Endothelial cell of hepatic sinusoid (primary cell): ENCODE results near the gene GATA6.

Experiments
- in situ Hi-C: cut with HindIII; loops from 2 replicates; pipeline ENCODE4 v1.10.0; 2017; ENCODE audit warnings: low sequenced_read_pairs

Gene GATA6

DNA sequence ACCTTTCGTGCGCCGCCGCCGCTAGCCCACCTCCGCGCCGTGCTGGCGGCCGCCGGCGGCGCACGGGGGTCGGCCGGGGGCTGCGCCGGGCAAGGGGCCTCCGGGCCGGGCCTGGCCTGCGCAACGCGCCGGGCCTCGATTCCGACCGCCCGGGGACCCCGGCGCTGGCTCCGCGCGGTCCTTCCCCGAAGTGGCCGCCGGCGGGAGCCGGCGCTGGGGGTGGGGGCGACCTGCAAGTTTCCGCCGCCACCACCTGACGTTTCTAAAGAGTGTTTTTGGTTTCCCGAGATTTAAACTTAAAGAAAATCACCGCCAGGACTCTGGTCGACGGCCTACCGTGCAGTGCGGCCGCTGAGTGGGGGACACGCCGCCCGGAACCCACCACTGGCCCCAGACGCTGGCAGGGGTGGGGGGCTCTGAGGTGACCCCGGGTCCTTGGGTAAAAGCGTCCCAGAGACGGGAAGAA is 3.8 kb upstream of the GATA6 start:
- in situ Hi-C loops = no loop called here

- in situ Hi-C loops = no loop called here
Observed at GRCh38 chr18:22166069-22166950, 3.1 kb upstream of the GATA6 start.

- in situ Hi-C loops = no loop called here
Observed at GRCh38 chr18:22167091-22167470, 2.3 kb upstream of the GATA6 start.

GRCh38 chr18:22167471-22168241 is 1.7 kb upstream of the GATA6 start:
- in situ Hi-C loops = no loop called here

DNA sequence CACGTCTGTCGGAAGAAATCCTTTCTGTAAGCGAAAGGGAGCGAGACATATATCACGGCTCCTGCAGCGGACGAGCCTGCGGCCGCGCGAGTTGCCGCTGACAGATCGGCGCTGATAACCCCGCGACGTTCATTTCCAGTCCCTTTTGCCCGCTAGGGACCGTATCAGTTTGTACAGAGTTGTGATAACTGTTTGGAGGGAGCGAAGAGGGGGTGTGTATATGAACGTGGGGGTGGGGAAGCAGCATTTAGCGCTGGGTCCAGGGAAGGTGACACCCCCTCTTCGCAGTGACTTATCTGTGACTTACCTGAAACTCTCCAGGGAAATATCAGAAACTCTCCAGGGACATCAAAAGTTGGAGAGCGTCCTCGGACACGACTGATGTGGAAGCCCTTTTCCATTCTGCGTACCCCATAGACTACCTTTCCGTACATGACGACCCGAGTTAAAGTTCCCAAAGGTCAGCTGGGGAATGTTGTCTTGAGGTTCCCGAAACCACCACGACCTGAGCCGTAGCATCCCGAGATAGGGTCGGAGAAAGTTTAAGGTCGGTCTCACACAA is 948 bp upstream of the GATA6 start:
- in situ Hi-C loops = no loop called here

DNA sequence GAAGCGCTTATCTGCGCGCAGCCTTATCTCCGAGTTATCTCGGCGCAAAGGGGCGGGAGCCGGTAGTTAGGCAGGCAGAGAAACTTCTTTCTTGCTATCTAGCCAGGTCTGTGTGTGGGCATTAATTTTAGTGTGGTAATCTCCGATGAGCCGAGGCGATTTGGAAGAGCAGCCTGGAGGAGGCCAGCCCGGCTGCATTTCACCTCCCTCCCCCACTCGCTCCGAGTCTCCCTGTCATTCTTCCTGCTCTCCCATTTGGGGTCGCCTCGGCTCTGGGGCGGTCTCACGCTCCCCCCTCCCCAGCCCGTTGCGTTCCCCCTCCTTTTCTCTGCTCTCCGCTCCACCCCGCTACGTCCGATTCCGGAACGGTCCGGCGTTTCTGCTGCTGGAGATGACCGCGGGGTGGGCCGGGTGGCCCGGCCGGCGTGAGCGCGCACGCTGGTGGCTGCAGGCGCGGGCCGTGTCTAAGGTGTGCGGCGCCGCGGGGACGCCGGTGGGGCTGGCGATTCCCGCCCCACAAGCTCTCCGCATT is 566 bp downstream of the GATA6 start:
- in situ Hi-C loops = no loop called here

DNA sequence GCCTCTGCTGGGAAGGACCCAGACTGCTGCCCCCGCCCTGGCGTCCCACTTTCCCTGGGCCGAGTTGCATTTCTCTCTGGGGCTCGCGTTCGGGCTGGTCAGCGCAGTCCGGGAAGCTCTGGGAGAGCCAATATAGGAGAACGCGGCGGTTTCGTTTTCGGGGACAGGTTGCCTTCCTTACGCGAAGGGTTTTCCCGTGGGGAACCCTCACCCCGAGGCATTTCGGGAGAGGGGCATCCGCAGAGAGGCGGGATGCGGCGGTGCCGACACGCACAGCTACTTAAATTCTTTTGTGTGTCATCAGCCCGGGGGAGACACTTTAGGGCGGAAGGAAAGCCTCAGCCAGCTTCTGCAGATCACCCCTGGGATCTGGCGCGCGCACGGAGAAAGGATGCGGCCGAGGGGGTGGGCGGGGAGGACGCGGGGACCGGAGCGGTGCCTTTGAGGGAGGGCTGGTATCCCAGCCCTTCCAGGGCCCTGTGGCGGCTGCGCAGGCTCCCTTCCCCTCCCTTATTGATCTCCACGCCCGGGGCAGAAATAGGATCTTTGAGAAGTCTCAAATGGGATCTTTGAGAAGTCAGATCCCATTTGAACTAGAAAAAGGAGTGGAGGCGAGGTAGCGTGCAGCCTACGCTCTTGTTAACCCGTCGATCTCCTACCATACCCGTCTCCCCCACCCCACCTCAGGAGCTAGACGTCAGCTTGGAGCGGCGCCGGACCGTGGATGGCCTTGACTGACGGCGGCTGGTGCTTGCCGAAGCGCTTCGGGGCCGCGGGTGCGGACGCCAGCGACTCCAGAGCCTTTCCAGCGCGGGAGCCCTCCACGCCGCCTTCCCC is 1.2 kb downstream of the GATA6 start:
- in situ Hi-C loops = no loop called here

GRCh38 chr18:22171258-22172119 is 2.1 kb downstream of the GATA6 start:
- in situ Hi-C loops = no loop called here

DNA sequence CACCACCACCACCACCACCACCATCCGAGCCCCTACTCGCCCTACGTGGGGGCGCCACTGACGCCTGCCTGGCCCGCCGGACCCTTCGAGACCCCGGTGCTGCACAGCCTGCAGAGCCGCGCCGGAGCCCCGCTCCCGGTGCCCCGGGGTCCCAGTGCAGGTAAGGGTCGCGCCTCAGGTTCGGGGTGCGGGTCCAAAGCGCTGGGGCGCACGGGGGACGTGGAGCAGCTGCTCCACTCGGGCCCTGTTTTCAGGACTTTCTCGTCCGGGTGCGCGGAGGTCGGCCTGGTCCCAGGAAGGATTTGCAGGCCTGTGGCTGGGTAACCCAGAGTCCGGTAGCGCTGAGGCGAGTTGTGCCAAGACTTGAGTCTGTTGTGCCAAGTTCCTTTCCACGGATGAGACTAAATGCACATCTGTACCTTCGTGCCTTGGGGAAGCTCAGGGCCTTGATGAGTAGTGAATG is 2.8 kb downstream of the GATA6 start:
- in situ Hi-C loops = no loop called here

GRCh38 chr18:22172594-22173049 is 3.2 kb downstream of the GATA6 start:
- in situ Hi-C loops = no loop called here

GRCh38 chr18:22173221-22173927 is 4.0 kb downstream of the GATA6 start:
- in situ Hi-C loops = no loop called here

- in situ Hi-C loops = no loop called here
Observed at GRCh38 chr18:22173928-22174301, 4.5 kb downstream of the GATA6 start.

GRCh38 chr18:22174341-22175145 is 5.2 kb downstream of the GATA6 start:
- in situ Hi-C loops = loop anchor here (5.0 kb wide), 1 partner anchor 388 kb away; no protein-coding TSS in a partner anchor

DNA sequence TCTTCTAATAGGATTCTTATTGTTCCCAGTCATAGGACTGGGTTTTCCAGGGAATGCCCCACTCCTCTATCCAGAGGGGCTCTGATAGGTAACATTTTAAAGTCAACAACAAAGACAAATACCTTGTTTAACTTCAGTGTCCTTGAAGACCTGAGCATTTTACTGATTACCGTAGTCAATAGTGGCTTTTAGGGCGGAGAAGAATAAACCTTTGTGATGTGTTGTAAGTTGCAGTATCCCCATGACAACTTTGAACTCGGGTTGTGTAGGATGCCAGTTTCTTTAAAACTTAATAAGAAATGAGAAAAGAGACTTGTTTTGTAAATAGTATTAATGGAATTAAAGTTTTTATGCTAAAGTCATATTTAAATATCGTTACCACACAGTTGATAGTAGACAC is 6.0 kb downstream of the GATA6 start:
- in situ Hi-C loops = loop anchor here (5.0 kb wide), 1 partner anchor 387 kb away; no protein-coding TSS in a partner anchor

DNA sequence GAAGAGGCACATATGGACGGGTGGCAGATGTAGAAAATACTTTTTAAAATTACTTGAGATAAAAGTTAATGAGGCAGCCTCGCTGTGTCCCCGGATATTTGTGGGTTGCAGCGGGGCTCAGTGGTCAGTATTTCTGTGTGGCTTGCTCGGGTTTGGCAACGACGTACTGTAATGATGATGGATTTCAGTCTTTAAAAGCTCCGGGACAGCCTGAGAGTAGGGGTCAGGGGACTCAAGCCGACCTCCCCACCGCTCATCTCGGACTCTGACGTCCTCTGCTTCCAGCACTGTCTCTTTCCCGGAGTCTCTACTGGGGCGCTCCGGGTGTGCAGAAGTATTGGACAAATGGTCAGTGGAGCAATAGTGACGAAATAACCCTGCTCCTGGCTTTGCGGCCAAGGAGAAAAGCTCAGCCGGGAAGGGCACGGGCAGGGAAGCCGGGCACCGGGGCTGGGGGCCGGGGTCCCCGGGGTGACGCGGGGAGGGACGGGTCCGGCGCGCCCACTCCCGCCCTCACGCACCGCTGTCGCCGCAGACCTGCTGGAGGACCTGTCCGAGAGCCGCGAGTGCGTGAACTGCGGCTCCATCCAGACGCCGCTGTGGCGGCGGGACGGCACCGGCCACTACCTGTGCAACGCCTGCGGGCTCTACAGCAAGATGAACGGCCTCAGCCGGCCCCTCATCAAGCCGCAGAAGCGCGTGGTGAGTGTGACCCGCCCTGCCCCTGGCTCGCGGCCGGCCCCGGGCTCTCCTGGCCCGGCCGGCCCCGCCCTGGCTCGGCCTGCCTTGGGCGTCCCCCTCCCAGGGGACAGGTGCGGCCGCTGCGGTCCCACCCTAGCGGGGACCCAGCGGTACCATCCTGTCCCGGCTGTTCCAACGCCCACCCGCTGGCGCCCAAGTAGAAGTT is 7.3 kb downstream of the GATA6 start:
- in situ Hi-C loops = loop anchor here (5.0 kb wide), 1 partner anchor 386 kb away; no protein-coding TSS in a partner anchor

DNA sequence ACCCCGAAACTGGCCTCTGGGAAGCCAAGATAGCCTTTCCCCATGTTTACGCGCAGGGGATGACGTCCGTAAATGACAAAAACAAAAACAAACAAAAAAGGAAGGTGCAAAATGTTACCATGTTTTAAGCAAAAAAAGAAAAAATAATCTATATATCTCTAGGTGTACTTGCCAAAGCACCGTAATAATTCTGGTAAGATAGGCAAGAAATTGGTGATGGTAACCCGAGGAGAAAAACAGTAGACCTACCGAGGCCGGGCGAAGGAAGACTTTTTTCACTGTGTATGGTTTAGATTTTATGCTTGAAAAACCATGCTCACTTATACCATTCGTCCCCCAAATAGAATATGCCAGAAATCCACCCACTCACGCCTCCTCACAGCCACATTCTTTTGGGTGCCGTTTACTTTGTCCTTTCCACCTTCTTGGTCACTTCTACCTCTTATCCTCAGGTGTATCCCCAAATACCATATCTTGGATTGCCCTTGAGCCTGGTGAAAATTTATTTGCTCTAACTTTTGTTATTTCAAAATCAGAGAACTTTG is 8.0 kb downstream of the GATA6 start:
- in situ Hi-C loops = loop anchor here (5.0 kb wide), 1 partner anchor 385 kb away; no protein-coding TSS in a partner anchor
